ENCODE results near the gene DHRS3. TPM values are rescaled to one million over a fixed set of nuclear protein-coding genes. Genes with fewer than 3 reads are reported as not detected.

Gene DHRS3
- total and polyA plus RNA-seq, 2 of the 13 experiments (the other 11 are each of a cell fraction or from before 2014, with no cell fraction given): 48.5 to 90.5 TPM

DNA sequence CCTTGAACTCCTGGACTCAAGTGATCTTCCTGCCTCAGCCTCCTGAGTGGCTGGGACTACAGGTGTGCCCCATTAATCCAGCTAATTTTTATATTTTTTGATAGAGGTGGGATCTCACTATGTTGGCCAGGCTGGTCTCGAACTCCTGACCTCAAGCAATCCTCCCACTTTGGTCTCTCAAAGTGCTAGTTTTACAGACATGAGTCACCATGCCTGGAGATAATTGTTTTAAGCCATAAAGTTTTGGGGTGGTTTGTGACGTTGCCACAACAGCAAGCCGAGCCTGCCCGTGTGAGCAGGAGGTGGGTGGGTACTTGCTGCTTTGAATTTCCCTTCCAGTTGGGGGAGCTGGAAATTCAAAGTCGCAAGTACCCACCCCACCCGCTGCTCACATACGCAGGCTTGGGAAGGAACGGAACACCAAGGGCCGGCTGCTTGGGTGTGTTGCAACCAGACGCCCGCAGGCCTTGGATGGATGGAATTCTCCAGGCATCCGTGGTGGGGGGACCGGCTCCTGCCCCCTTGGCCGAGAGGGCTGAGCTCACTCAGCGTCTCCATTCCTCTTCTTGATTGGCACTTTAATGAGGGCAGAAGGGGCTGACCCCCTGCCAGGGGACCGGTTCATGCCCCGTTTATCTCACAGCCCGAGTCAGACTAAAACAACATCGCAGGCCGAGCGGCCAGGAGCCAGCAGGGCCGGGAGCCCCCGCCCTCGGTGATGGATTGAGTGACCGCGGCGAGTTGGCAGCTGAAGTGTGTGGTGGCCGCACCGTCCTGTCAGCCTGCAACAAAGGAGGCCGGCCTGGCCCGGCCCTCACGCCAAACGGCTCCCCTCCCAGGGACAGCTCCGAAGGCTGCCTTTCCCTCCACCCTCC, 78.1 kb downstream of the DHRS3 start (continued):
- no peak for TF ChIP-seq ZNF407 (CRISPR knock-in tag; IDR thresholded peaks at IDR 0.05; ENCODE audit: not compliant biosample characterization)
- no peak for TF ChIP-seq ZSCAN12 (CRISPR knock-in tag; IDR thresholded peaks at IDR 0.05)
- TF ChIP-seq ZNF446 (CRISPR knock-in tag; IDR thresholded peaks at IDR 0.05): no peak
- peak; percentile 62 for TF ChIP-seq SRSF1 (optimal IDR thresholded peaks at IDR 0.05; ENCODE audit: low read depth, low read length)
- peak; percentile 35; the same call in 1 of the 2 replicates for TF ChIP-seq ZFY (CRISPR knock-in tag; IDR thresholded peaks at IDR 0.05)
- TF ChIP-seq ZNF687 (CRISPR knock-in tag; IDR thresholded peaks at IDR 0.05): peak; percentile 84
- no peak for TF ChIP-seq PRDM4 (CRISPR knock-in tag; IDR thresholded peaks at IDR 0.05; ENCODE audit: borderline replicate concordance)
- no peak for TF ChIP-seq ZNF30 (CRISPR knock-in tag; IDR thresholded peaks at IDR 0.05)
- TF ChIP-seq HMG20B (CRISPR knock-in tag; conservative IDR thresholded peaks at IDR 0.05): no peak
- peak; percentile 38; the same call in 1 of the 2 replicates for TF ChIP-seq SALL1 (CRISPR knock-in tag; IDR thresholded peaks at IDR 0.05)
- 0 out of 2 replicates have a peak, but pooled peaks have one; percentile 14 for TF ChIP-seq TEAD2 (CRISPR knock-in tag; IDR thresholded peaks at IDR 0.05)
- no peak for TF ChIP-seq SOX6 (IDR thresholded peaks at IDR 0.05)
- TF ChIP-seq SOX6 (CRISPR knock-in tag; IDR thresholded peaks at IDR 0.05): no peak; the same call in 1 of the 2 replicates
- no peak for TF ChIP-seq ZNF331 (CRISPR knock-in tag; IDR thresholded peaks at IDR 0.05)
